ENCODE results near the gene CYTH3.
"Not testable (repeated sequence)": the region's sequence is repeated elsewhere in the genome, so short reads cannot be mapped to it uniquely, and the experiment has no call there.

The CYTH3 gene

GRCh38 chr7:6256677-6257535 lies 15.5 kb downstream of the CYTH3 start:
- no peak for DNase-seq

- DNase-seq, result no peak
These were observed 16.3 kb downstream of the CYTH3 start for GRCh38 chr7:6256109-6256483.

- DNase-seq, result no peak
These were observed 17.6 kb downstream of the CYTH3 start for GRCh38 chr7:6254866-6255265.

GRCh38 chr7:6252748-6253147 lies 19.7 kb downstream of the CYTH3 start:
- DNase-seq, result no peak

GRCh38 chr7:6252341-6252746 lies 20.1 kb downstream of the CYTH3 start:
- DNase-seq, result no peak

- DNase-seq, result no peak
These were observed 20.8 kb downstream of the CYTH3 start for GRCh38 chr7:6251653-6252052.

- no peak for DNase-seq
These were observed 22.0 kb downstream of the CYTH3 start for GRCh38 chr7:6250364-6250833.

GRCh38 chr7:6249043-6249442 lies 23.4 kb downstream of the CYTH3 start:
- DNase-seq, result no peak

GRCh38 chr7:6248581-6248980 lies 23.8 kb downstream of the CYTH3 start:
- DNase-seq, result no peak

GRCh38 chr7:6246251-6246917 lies 26.0 kb downstream of the CYTH3 start:
- no peak for DNase-seq

- DNase-seq, result no peak
These were observed 28.4 kb downstream of the CYTH3 start for GRCh38 chr7:6244021-6244420.

- peak; percentile 70 for DNase-seq
These were observed 29.3 kb downstream of the CYTH3 start for GRCh38 chr7:6243168-6243567.

GRCh38 chr7:6242561-6242960 lies 29.9 kb downstream of the CYTH3 start:
- no peak for DNase-seq

- DNase-seq, result no peak
These were observed 30.8 kb downstream of the CYTH3 start for GRCh38 chr7:6241607-6241973.

- DNase-seq, result no peak
These were observed 34.0 kb downstream of the CYTH3 start for GRCh38 chr7:6238309-6238925.

- no peak for DNase-seq
These were observed 34.7 kb downstream of the CYTH3 start for GRCh38 chr7:6237730-6238129.

- no peak for DNase-seq
These were observed 35.4 kb downstream of the CYTH3 start for GRCh38 chr7:6237011-6237410.

- DNase-seq, result no peak
These were observed 37.2 kb downstream of the CYTH3 start for GRCh38 chr7:6235029-6235871.

GRCh38 chr7:6234384-6234783 lies 38.0 kb downstream of the CYTH3 start:
- DNase-seq, result no peak

GRCh38 chr7:6232534-6232933 lies 39.9 kb downstream of the CYTH3 start:
- DNase-seq, result no peak

GRCh38 chr7:6232116-6232515 lies 40.3 kb downstream of the CYTH3 start:
- no peak for DNase-seq

- DNase-seq, result no peak
These were observed 41.2 kb downstream of the CYTH3 start for GRCh38 chr7:6231184-6231583.

GRCh38 chr7:6229284-6229683 lies 43.1 kb downstream of the CYTH3 start:
- DNase-seq, result not testable (repeated sequence)

All from DMS79 treated with DMSO at 0.1 percent for 48 hours (cell line).